Esophagus squamous epithelium (tissue), 4 donors: ENCODE measurements around the gene CCDC69.

ENCODE experiments used
- CTCF ChIP-seq, 6 experiments: fragments of 450-650 bp in 4 of 6; fragments of 200-600 bp in 2 of 6; sonication (generic) in 2 of 6; IDR thresholded peaks; one replicate each; pipeline ENCODE4 v1.5.1; 2016 to 2019; ENCODE audit warnings: antibody characterized with exemption in 6 of 6, mild to moderate bottlenecking in 4 of 6, moderate library complexity in 4 of 6
- POLR2A ChIP-seq, 4 donors: fragments of 450-650 bp; IDR thresholded peaks; one replicate each; pipeline ENCODE4 v1.6.1; 2017; ENCODE audit warnings: antibody characterized with exemption in 4 of 4, mild to moderate bottlenecking in 4 of 4, moderate library complexity in 3 of 4

GRCh38 chr5:151183456-151184245, 40.2 kb downstream of the CCDC69 start:
- no peak for TF ChIP-seq POLR2A (IDR thresholded peaks at IDR 0.05)
- no peak for TF ChIP-seq CTCF (IDR thresholded peaks at IDR 0.05)
